Body of pancreas (tissue), 4 donors: ENCODE data around the gene ZEB2.

Experiments used
- POLR2A ChIP-seq, 3 donors: fragments of 450-650 bp; IDR thresholded peaks; one replicate each; pipeline ENCODE4 v1.6.1; 2016; ENCODE audit warnings: antibody characterized with exemption in 3 of 3, mild to moderate bottlenecking in 2 of 3
- TF ChIP-seq, protein P1 (sequence below), 7 experiments: fragments of 450-650 bp in 4 of 7; fragments of 200-600 bp in 3 of 7; sonication (generic) in 3 of 7; IDR thresholded peaks; one replicate each; pipeline ENCODE4 v1.5.1; 2016 to 2019; ENCODE audit warnings: antibody characterized with exemption in 7 of 7

DNA sequence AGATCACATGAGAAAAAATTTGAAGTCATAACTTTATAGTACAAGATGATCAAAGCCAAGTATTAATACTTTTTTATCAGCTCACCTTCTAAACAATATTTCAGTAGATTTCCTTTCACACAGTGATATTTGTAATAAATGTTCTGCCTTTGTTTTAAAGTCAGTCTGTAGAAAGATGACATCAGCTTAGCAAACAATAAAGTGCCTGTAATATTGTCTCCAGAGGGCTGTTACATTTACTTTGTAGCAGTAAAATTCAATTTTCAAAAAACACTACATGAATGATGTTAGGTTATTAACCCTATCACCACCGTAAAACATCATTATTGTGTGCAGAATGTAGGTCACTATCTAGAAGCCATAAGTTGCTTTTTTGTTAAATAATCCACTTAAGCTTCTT, 49.6 kb downstream of the ZEB2 start:
- TF ChIP-seq, protein P1, sequence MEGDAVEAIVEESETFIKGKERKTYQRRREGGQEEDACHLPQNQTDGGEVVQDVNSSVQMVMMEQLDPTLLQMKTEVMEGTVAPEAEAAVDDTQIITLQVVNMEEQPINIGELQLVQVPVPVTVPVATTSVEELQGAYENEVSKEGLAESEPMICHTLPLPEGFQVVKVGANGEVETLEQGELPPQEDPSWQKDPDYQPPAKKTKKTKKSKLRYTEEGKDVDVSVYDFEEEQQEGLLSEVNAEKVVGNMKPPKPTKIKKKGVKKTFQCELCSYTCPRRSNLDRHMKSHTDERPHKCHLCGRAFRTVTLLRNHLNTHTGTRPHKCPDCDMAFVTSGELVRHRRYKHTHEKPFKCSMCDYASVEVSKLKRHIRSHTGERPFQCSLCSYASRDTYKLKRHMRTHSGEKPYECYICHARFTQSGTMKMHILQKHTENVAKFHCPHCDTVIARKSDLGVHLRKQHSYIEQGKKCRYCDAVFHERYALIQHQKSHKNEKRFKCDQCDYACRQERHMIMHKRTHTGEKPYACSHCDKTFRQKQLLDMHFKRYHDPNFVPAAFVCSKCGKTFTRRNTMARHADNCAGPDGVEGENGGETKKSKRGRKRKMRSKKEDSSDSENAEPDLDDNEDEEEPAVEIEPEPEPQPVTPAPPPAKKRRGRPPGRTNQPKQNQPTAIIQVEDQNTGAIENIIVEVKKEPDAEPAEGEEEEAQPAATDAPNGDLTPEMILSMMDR (IDR thresholded peaks at IDR 0.05) = no peak
- TF ChIP-seq POLR2A (IDR thresholded peaks at IDR 0.05) = no peak
